HG03060 (cell line): Measurements from ENCODE around the gene HS3ST5.

Experiments used
- ATAC-seq: cut with Tn5 transposase; IDR thresholded peaks from one replicate; pipeline ENCODE4 v1.9.1; 2021; ENCODE audit warnings: low read depth, moderate number of reproducible peaks; ENCODE audit not compliant: unreplicated experiment

Gene HS3ST5, protein sequence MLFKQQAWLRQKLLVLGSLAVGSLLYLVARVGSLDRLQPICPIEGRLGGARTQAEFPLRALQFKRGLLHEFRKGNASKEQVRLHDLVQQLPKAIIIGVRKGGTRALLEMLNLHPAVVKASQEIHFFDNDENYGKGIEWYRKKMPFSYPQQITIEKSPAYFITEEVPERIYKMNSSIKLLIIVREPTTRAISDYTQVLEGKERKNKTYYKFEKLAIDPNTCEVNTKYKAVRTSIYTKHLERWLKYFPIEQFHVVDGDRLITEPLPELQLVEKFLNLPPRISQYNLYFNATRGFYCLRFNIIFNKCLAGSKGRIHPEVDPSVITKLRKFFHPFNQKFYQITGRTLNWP

DNA sequence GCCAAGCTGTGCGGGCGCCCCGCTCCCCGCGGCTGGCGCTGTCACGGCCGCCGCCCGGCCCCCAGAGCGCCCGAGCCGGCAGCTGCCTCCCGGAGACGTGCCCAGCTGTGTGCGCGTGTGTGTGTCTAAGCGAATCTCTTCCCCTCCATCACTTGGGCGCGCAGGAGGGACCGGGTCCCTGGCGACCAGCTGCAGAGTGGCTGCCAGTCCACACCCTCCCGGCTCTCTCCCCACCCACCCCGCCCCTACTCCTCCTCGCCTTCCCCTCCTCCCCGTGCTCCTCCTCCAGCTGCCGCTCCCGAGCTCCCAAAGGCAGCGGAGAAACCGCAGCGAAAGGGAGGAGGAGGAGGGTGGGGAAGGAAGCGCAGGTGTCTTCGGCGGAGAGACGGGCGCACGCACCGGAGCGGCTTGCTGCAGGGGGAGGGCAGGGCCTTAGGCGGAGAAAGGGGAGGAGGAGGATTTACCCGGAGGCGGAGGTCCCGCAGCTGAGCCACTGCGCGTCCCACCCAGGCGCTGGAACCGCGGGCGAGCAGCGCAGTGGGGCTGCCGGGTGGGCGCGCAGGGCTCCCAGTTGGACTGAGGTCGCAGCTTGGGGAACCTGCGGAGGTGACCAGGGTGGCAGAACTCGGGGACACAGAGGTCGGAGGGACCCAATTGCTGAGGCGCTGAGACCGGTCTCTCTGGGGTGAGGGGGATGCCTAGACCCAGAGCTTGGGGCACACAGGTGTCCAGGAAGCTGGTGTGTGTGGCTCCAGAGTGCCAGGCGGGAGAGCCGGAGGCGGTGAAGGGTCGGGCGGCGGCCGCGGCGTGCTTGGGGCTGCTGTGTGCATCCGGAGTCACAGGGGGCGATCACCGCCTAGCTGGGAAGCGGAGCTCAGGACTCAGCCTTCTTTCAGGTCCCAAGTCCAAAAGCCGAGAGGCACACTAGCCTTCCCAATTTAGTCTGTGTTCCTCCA is at the start of gene HS3ST5:
Gene HS3ST5, minus strand, starts transcription at position 198 of the 956 bp plus-strand sequence. CDS start 280,178 bp downstream, outside the sequence.
- peak; percentile 42 for ATAC-seq

DNA sequence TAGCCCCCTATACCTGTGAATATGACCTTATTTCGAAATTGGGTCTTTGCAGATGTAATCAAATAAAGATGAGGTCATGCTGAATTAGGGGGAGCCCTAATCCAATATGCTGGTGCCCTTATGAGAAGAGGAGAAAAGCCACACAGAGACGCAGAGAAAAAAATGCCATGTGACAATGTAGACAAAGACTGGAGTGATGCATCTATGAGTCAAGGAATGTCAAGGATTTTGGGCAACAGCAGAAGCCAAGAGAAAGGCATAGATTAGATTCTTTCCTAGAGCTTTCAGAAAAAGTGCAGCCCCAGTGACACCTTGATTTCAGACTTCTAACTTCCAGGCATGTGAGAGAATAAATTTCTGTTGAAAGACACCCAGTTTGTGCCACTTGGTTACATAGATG is 47.4 kb upstream of the HS3ST5 start:
- no peak for ATAC-seq

DNA sequence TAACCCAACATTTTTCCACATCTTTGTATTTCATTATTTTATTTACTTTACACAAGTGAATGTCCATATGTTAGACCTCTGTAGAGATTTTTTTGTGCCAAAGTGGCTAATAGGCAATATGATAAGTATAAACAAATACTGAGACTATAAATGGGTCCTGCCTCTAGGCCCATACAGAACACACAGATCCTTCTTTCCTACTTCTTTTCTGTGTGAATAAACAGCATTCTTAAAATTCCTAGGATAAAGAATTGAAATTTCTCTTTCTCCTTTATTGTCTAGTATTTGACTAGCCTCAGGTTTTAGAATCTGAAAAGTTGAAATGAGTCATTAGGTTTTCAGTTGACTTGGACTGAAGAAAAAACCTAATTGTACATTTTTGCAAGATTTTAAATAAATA is 46.3 kb upstream of the HS3ST5 start:
- no peak for ATAC-seq

GRCh38 chr6:114382406-114382805 is 39.6 kb upstream of the HS3ST5 start:
- no peak for ATAC-seq

DNA sequence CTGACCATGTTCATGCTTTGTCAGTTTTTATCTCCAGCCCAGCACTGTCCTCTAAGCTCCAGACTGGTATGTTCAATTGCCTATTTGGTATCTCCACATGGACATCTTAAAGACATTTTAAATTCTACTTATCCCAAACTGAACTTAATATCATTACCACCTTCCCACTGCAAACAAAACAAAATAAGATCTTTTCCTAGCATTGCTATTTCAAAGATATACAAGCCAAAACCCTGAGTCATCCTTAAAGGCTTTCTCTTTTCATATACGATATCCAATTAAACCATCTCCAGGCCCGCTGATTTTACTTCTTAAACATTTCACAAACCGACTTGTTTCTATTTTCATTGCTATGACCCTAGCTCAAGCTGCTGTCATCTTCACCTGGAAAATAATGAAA is 35.1 kb upstream of the HS3ST5 start:
- ATAC-seq = no peak

GRCh38 chr6:114376611-114377175 is 33.9 kb upstream of the HS3ST5 start:
- ATAC-seq = no peak

- no peak for ATAC-seq
Measured at GRCh38 chr6:114375541-114376192, 32.8 kb upstream of the HS3ST5 start.

GRCh38 chr6:114367315-114367961 is 24.6 kb upstream of the HS3ST5 start:
- no peak for ATAC-seq

DNA sequence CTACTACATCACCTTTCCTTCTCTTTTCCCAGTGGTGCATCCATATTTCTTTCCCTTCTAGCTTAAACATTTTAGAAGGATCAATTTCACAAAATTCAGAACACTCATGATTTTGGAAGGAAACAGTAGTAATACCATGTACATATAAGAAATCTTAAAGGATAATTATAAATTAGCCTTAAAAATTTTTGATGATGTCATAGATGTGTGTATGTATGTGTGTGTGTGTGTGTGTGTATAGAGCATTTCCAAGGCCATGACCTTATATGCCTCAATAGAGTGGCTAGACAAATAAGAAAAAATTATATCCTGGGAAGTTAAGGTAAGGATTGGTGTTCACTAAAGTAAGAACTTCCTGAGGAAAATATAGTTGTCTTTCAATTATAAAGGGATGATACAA is 24.1 kb upstream of the HS3ST5 start:
- no peak for ATAC-seq

DNA sequence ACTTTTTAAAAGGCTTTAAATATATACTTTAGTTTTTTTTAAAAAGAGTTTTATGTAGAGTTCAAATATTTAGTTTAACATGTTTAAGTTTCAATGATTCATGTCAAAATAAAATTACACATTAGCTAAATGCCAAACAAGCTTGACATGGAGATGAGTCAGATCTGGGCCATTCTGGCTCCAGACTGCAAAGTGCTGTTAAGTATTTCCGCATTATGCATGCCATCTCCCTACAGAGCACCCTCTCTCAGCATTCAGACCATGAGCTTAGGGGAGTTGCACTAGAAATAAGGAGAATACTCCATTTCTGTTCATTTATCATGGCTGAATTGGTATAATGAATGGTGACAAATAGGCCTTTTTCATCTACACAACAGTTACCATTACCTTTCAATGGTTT is 21.5 kb upstream of the HS3ST5 start:
- ATAC-seq = no peak

DNA sequence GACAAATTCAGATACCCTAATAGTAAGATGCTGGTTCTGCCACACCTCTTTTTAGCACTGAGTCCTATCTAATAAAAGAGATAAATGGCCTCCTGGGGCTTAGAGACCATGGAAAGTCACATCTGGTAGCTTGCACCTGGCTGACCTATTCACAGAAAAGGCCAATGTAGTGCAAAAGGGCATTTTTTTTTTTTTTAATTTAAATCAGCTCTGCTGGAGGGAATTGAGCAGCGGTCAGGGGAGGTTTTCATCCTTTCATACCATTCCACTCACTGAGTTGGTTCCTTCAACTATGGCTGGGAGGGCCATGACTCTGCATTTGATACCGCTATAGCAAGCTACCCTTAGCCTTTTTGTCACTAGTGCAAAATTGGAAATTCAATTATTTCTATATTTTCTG is 20.1 kb upstream of the HS3ST5 start:
- no peak for ATAC-seq

DNA sequence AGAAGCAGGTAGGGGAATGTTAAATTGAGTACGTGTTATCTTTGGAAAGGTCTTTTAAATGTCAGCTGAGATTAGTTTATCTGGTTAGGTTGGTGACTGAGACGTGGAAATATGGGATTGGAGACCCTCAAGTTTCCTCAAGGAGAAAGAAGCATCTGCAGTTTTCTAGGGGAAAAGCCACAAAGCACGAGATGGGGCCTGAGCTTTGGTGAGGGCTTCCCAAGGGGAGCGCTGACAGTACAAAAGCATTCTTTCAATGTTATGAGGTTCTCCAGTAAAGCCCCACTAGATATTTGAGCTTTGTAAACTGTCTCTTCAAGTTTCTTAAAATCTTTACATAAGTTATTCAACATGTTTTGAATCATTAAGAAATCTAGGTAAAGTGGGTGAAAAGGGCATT is 19.6 kb upstream of the HS3ST5 start:
- ATAC-seq = no peak

- ATAC-seq = no peak
Measured at GRCh38 chr6:114361036-114361435, 18.2 kb upstream of the HS3ST5 start.

GRCh38 chr6:114355300-114355699 is 12.5 kb upstream of the HS3ST5 start:
- no peak for ATAC-seq

DNA sequence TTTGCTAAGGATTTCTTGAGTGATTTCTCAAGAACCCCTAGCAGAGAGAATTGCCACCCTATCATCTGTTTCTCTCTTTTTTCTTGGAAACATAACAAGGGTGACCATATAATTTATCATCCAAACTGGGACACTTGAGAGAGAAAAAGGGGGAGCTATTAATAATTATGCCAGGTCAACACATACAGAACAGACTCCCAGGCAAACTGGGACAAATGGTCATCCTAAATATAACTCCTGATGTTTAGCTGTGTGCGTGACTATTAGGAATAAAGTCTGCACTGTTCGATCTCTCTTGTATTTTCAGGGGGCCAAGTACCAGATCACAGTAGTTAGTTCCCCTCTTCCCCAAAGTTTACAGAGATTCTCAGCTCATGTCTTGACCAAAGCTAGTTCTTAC is 11.7 kb upstream of the HS3ST5 start:
- ATAC-seq = no peak

DNA sequence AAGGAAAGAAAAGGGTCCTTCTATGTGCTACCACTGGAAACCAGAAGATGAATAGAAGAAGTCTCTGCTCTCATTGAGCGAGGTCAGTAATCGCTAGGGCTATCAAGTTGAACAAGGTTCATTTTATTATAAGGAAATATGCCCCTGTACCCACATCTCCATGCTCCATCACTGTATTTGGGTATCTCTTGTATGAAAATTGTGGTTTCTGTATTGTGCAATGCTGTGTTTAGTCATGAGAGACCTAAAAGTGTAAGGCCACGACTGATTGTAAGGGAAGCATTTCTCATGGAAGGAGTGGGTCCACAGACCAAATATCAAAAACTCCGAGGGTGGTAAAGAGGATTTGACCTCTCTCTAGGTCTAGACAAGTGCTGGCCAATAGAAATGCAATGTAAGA is 3.6 kb upstream of the HS3ST5 start:
- ATAC-seq = no peak

- ATAC-seq = no peak
Measured at GRCh38 chr6:114344971-114345275, 2.1 kb upstream of the HS3ST5 start.

GRCh38 chr6:114344246-114344970 is 1.6 kb upstream of the HS3ST5 start:
- no peak for ATAC-seq

- ATAC-seq = no peak
Measured at GRCh38 chr6:114343782-114344144, 940 bp upstream of the HS3ST5 start.
